Stomach (tissue), 9 donors: ENCODE measurements around the gene PROCR. TPM values are rescaled to one million over a fixed set of nuclear protein-coding genes. Genes with fewer than 3 reads are reported as not detected.

Experiments used
- DNase-seq, 2 donors: peaks; one replicate each; pipeline versions ENCODE4 v3.0.0 to v3.0.0-alpha.2; 2013 to 2019
- H3K27ac ChIP-seq, 5 donors: fragments of 200-600 bp in 4 of 5; sonication (generic) in 4 of 5; one replicate each; pipeline ENCODE4 v1.5.1; 2013 to 2019; ENCODE audit warnings: mild to moderate bottlenecking in 1 of 5, moderate library complexity in 1 of 5
- H3K27me3 ChIP-seq, 3 donors: fragments of 200-600 bp; sonication (generic); one replicate each; pipeline ENCODE4 v1.5.1; 2017 to 2019; ENCODE audit warnings: mixed run types in 1 of 3
- H3K36me3 ChIP-seq, 4 donors: fragments of 200-600 bp; sonication (generic); 1 replicate in 3 of 4; 2 replicates in 1 of 4; pipeline ENCODE4 v1.5.1; 2016 to 2019
- H3K4me1 ChIP-seq, 4 donors: fragments of 200-600 bp; sonication (generic); one replicate each; pipeline ENCODE4 v1.5.1; 2016 to 2019
- H3K4me3 ChIP-seq, 4 donors: fragments of 200-600 bp; sonication (generic) in 3 of 4; one replicate each; pipeline ENCODE4 v1.5.1; 2016 to 2019; ENCODE audit warnings: mild to moderate bottlenecking in 1 of 4
- H3K9me3 ChIP-seq, 4 donors: fragments of 200-600 bp; sonication (generic); one replicate each; pipeline ENCODE4 v1.5.1; 2016 to 2019
- CTCF ChIP-seq, 7 experiments: fragments of 450-650 bp in 4 of 7; fragments of 200-600 bp in 3 of 7; sonication (generic) in 3 of 7; IDR thresholded peaks; one replicate each; pipeline ENCODE4 v1.5.1; 2016 to 2019; ENCODE audit warnings: antibody characterized with exemption in 7 of 7, control low read depth in 2 of 7, mild to moderate bottlenecking in 1 of 7
- EP300 ChIP-seq: sonication (generic); formaldehyde crosslinking; IDR thresholded peaks from one replicate; pipeline ENCODE4 v1.6.1; 2017; ENCODE audit warnings: antibody characterized with exemption
- POLR2A ChIP-seq, 4 donors: fragments of 450-650 bp; IDR thresholded peaks; one replicate each; pipeline ENCODE4 v1.6.1; 2016; ENCODE audit warnings: antibody characterized with exemption in 4 of 4, control low read depth in 2 of 4, mild to moderate bottlenecking in 1 of 4, moderate library complexity in 1 of 4
- POLR2AphosphoS5 ChIP-seq, 3 donors: sonication (generic); formaldehyde crosslinking; IDR thresholded peaks; one replicate each; pipeline ENCODE4 v1.6.1; 2016; ENCODE audit warnings: antibody characterized with exemption in 3 of 3
- WGBS, 5 donors: extraction: QIAGEN DNeasy Blood & Tissue Kit in 3 of 5; methylation state at CpG; one replicate each; pipeline versions ENCODE4 v1.1.5 to v1.1.7; 2013 to 2018; 5-methylcytosine and 5-hydroxymethylcytosine counted together
- intact Hi-C: fragments of 100-400 bp; cut with DNase I; formaldehyde crosslinking; loops from one replicate; pipeline ENCODE4 v1.15.1; 2023; ENCODE audit warnings: low total_unique reads
- polyA plus RNA-seq, 3 donors: library from polyadenylated mRNA; stranded (reverse); fragments of 200-250 nt; gene quantifications; one replicate each; pipeline ENCODE4 v1.2.3, GENCODE V29; 2013
- total RNA-seq, 5 donors: library from RNA; depleted of rRNA; stranded (reverse); fragments of >200 nt; gene quantifications; one replicate each; pipeline versions ENCODE4 v1.1.0 to v1.2.3, GENCODE V29; 2014 to 2016
- donor health status: healthy with polysubstance abuse.
- donor health status: Bipolar disorder and iron deficiency.
- donor health status: healthy.

The PROCR gene
- total and polyA plus RNA-seq, 8 donors: 4.0 to 37.6 (median 14.4) TPM

- Histone ChIP-seq H3K4me1 (peaks cover 0 to 6% (median 0%) of the 10 kb centered on the region in 4 donors), H3K4me3 (no peak overlapping the region), H3K36me3 (peaks cover 0 to 30% (median 15%) of the 10 kb centered on the region in 4 donors), H3K27me3 (no peaks in the 10 kb centered on the region), H3K9me3 (no peaks in the 10 kb centered on the region), H3K27ac (no peak overlapping the region)
- intact Hi-C loops: no loop called here
- peak in 1 of 2 donors; percentile 67 for DNase-seq
- TF ChIP-seq EP300 (no peak), CTCF (IDR thresholded peaks at IDR 0.05) (no peak)
- 73 to 85% (median 78%) methylated on average over 12 of the region's 12 CpGs for WGBS, 5 donors
These were observed 43.4 kb downstream of the PROCR start for GRCh38 chr20:35215066-35215956.

- Histone ChIP-seq H3K27ac (no peak overlapping the region), H3K27me3 (no peaks in the 10 kb centered on the region), H3K9me3 (no peaks in the 10 kb centered on the region), H3K4me1 (peaks cover 0 to 6% (median 0%) of the 10 kb centered on the region in 4 donors), H3K36me3 (peaks cover 0 to 29% (median 15%) of the 10 kb centered on the region in 4 donors), H3K4me3 (no peak overlapping the region)
- DNase-seq: no peak
- TF ChIP-seq CTCF (IDR thresholded peaks at IDR 0.05) (no peak), EP300 (no peak), POLR2A (IDR thresholded peaks at IDR 0.05) (no peak), POLR2AphosphoS5 (IDR thresholded peaks at IDR 0.05) (no peak)
- intact Hi-C loops: no loop called here
- 93 to 96% (median 94%) methylated on average over 5 of the region's 5 CpGs for WGBS, 5 donors
These were observed 44.7 kb downstream of the PROCR start for GRCh38 chr20:35216541-35216940.

- Histone ChIP-seq H3K27me3 (peaks cover 0 to 22% (median 0%) of the 10 kb centered on the region in 3 donors), H3K4me3 (no peak overlapping the region), H3K36me3 (no peaks in the 10 kb centered on the region), H3K27ac (no peak overlapping the region), H3K4me1 (peaks cover 0 to 14% (median 11%) of the 10 kb centered on the region in 4 donors), H3K9me3 (no peaks in the 10 kb centered on the region)
- intact Hi-C loops: no loop called here
- no peak for TF ChIP-seq POLR2AphosphoS5 (IDR thresholded peaks at IDR 0.05)
- WGBS, 5 donors: 90 to 93% (median 92%) methylated on average over 5 of the region's 5 CpGs
- DNase-seq: no peak
These were observed 52.1 kb downstream of the PROCR start for GRCh38 chr20:35223941-35224340.

- intact Hi-C loops: no loop called here
- peaks cover 0 to 22% (median 0%) of the 10 kb centered on the region in 3 donors for H3K27me3 ChIP-seq
- 91 to 99% (median 94%) methylated on average over 5 of the region's 5 CpGs for WGBS, 5 donors
- H3K4me3 ChIP-seq: no peak overlapping the region
- H3K9me3 ChIP-seq: no peaks in the 10 kb centered on the region
- no peaks in the 10 kb centered on the region for H3K36me3 ChIP-seq
- no peak overlapping the region for H3K27ac ChIP-seq
- peaks cover 0 to 14% (median 11%) of the 10 kb centered on the region in 4 donors for H3K4me1 ChIP-seq
- no peak for TF ChIP-seq POLR2A (IDR thresholded peaks at IDR 0.05)
- TF ChIP-seq EP300: no peak
- no peak for TF ChIP-seq CTCF (IDR thresholded peaks at IDR 0.05)
- TF ChIP-seq POLR2AphosphoS5 (IDR thresholded peaks at IDR 0.05): no peak
- no peak for DNase-seq
These were observed 52.7 kb downstream of the PROCR start for GRCh38 chr20:35224536-35224935.
